Ishikawa (cell line): Measurements from ENCODE around the gene GAS7.

ENCODE experiments used
- MAX ChIP-seq: IDR thresholded peaks from 2 replicates; pipeline ENCODE4 v1.6.1; 2012
- NFIC ChIP-seq: IDR thresholded peaks from 2 replicates; pipeline ENCODE4 v1.6.1; 2012
- RAD21 ChIP-seq: IDR thresholded peaks from 2 replicates; pipeline ENCODE4 v1.6.1; 2012; ENCODE audit warnings: low read depth
- REST ChIP-seq: IDR thresholded peaks from 2 replicates; pipeline ENCODE4 v1.6.1; 2012; ENCODE audit warnings: low read depth, mild to moderate bottlenecking
- TEAD4 ChIP-seq: IDR thresholded peaks from 2 replicates; pipeline ENCODE4 v1.6.1; 2012
- YY1 ChIP-seq: IDR thresholded peaks from 2 replicates; pipeline ENCODE4 v1.6.1; 2012; ENCODE audit warnings: low read depth

- TF ChIP-seq REST (no peak), NFIC (no peak), MAX (no peak), YY1 (no peak), RAD21 (no peak), TEAD4 (no peak)
These were observed 272.9 kb downstream of the GAS7 start for GRCh38 chr17:9925457-9925856.
